Stimulated activated CD8-positive, alpha-beta memory T cell treated with anti-CD3 and anti-CD28 coated beads, Interleukin-7, amount 100 ng/mL, for 24 hours (primary cell): ENCODE measurements around the gene RABEPK.
"Not testable (repeated sequence)": the region's sequence is repeated elsewhere in the genome, so short reads cannot be mapped to it uniquely, and the experiment has no call there.

Experiments
- DNase-seq: peaks from one replicate; pipeline ENCODE4 v3.0.0-alpha.2; 2020; ENCODE audit warnings: low read depth

The RABEPK gene

GRCh38 chr9:125200216-125201047 lies at the start of gene RABEPK:
Gene RABEPK (plus strand): TSS chr9:125200542. CDS start chr9:125203014, 2,472 bp downstream.
- peak; percentile 86 for DNase-seq

- no peak for DNase-seq
Observed at GRCh38 chr9:125151730-125152129, 48.6 kb upstream of the RABEPK start.

- no peak for DNase-seq
Observed at GRCh38 chr9:125153712-125154367, 46.5 kb upstream of the RABEPK start.

GRCh38 chr9:125156551-125156950 lies 43.8 kb upstream of the RABEPK start:
- no peak for DNase-seq

- DNase-seq = no peak
Observed at GRCh38 chr9:125160750-125161149, 39.6 kb upstream of the RABEPK start.

GRCh38 chr9:125161284-125161918 lies 38.9 kb upstream of the RABEPK start:
- DNase-seq = no peak

GRCh38 chr9:125162891-125163290 lies 37.5 kb upstream of the RABEPK start:
- not testable (repeated sequence) for DNase-seq

- DNase-seq = no peak
Observed at GRCh38 chr9:125166762-125167161, 33.6 kb upstream of the RABEPK start.

GRCh38 chr9:125169895-125170294 lies 30.4 kb upstream of the RABEPK start:
- no peak for DNase-seq

GRCh38 chr9:125172031-125172755 lies 28.1 kb upstream of the RABEPK start:
- no peak for DNase-seq

- no peak for DNase-seq
Observed at GRCh38 chr9:125176636-125177035, 23.7 kb upstream of the RABEPK start.

GRCh38 chr9:125177888-125178287 lies 22.5 kb upstream of the RABEPK start:
- no peak for DNase-seq

GRCh38 chr9:125179776-125180175 lies 20.6 kb upstream of the RABEPK start:
- DNase-seq = not testable (repeated sequence)

GRCh38 chr9:125180876-125181275 lies 19.5 kb upstream of the RABEPK start:
- DNase-seq = no peak

- not testable (repeated sequence) for DNase-seq
Observed at GRCh38 chr9:125181756-125182155, 18.6 kb upstream of the RABEPK start.

GRCh38 chr9:125183054-125183453 lies 17.3 kb upstream of the RABEPK start:
- no peak for DNase-seq

GRCh38 chr9:125183561-125183960 lies 16.8 kb upstream of the RABEPK start:
- DNase-seq = no peak

- DNase-seq = no peak
Observed at GRCh38 chr9:125189011-125189360, 11.4 kb upstream of the RABEPK start.

GRCh38 chr9:125189361-125190289 lies 10.7 kb upstream of the RABEPK start, which contains the start of gene PPP6C:
Gene PPP6C (minus strand): TSS chr9:125189803. CDS start chr9:125189718, 85 bp downstream.
- DNase-seq = peak; percentile 95

GRCh38 chr9:125190361-125190801 lies 10.0 kb upstream of the RABEPK start:
- no peak for DNase-seq

- DNase-seq = not testable (repeated sequence)
Observed at GRCh38 chr9:125194466-125194865, 5.9 kb upstream of the RABEPK start.
